ENCODE results near the gene ACOD1. TPM values are rescaled to one million over a fixed set of nuclear protein-coding genes. Genes with fewer than 3 reads are reported as not detected.
"Not testable (repeated sequence)": the region's sequence is repeated elsewhere in the genome, so short reads cannot be mapped to it uniquely, and the experiment has no call there.

ACOD1 gene
- total RNA-seq, 1 donor from 2014 or later = not detected

- Histone ChIP-seq H3K27me3 (no peaks in the 10 kb centered on the region), H3K4me3 (no peak overlapping the region), H3K9me3 (no peaks in the 10 kb centered on the region), H3K4me1 (no peaks in the 10 kb centered on the region), H3K36me3 (no peaks in the 10 kb centered on the region), H3K27ac (no peak overlapping the region)
- intact Hi-C loops (cut with DNase I) = no loop called here
- no peak for DNase-seq (ENCODE audit: low spot score in 2 of 2)
- TF ChIP-seq, protein P1, sequence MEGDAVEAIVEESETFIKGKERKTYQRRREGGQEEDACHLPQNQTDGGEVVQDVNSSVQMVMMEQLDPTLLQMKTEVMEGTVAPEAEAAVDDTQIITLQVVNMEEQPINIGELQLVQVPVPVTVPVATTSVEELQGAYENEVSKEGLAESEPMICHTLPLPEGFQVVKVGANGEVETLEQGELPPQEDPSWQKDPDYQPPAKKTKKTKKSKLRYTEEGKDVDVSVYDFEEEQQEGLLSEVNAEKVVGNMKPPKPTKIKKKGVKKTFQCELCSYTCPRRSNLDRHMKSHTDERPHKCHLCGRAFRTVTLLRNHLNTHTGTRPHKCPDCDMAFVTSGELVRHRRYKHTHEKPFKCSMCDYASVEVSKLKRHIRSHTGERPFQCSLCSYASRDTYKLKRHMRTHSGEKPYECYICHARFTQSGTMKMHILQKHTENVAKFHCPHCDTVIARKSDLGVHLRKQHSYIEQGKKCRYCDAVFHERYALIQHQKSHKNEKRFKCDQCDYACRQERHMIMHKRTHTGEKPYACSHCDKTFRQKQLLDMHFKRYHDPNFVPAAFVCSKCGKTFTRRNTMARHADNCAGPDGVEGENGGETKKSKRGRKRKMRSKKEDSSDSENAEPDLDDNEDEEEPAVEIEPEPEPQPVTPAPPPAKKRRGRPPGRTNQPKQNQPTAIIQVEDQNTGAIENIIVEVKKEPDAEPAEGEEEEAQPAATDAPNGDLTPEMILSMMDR (IDR thresholded peaks at IDR 0.05) = no peak
Measured at GRCh38 chr13:76953968-76954367, 5.7 kb downstream of the ACOD1 start.

DNA sequence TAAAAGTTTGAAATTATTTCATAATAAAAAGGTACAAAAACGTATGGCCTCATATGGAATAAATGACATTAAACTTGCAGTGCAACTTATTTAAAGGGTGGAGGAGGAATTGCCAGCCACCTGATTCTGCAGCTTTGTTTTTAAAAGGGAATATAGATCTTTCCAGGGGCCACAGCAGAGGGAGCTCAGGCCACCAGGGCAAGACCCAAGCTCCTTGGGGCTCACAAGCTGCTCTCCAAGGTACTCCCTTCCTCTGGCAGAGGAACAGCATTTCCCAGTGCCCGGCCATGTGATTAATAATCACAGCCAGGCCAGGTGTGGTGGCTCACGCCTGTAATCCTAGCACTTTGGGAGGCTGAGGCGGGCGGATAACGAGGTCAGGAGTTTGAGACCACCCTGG, 6.2 kb downstream of the ACOD1 start:
- no peak overlapping the region for H3K27ac ChIP-seq
- DNase-seq (ENCODE audit: low spot score in 2 of 2) = no peak
- TF ChIP-seq, protein P1 (IDR thresholded peaks at IDR 0.05) = no peak
- peaks cover 0 to 1% of the 10 kb centered on the region in 2 donors for H3K9me3 ChIP-seq
- H3K36me3 ChIP-seq = no peaks in the 10 kb centered on the region
- no peaks in the 10 kb centered on the region for H3K4me1 ChIP-seq
- H3K4me3 ChIP-seq = no peak overlapping the region
- H3K27me3 ChIP-seq = no peaks in the 10 kb centered on the region
- intact Hi-C loops (cut with DNase I) = no loop called here

DNA sequence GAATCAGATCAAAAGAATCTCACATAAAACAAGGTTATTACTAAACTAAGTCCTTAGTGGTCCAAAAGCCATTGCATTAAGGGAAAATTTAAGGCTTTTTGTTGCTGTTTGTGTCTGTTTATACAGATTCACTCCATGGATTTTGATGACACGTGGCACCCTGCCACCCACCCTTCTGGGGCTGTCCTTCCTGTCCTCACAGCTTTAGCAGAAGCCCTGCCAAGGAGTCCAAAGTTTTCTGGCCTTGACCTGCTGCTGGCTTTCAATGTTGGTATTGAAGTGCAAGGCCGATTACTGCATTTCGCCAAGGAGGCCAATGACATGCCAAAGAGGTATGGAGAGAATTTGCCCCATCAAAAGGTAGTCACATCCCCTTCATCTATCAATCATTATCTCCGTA, 6.9 kb downstream of the ACOD1 start:
- Histone ChIP-seq H3K9me3 (peaks cover 5 to 7% of the 10 kb centered on the region in 2 donors), H3K27me3 (no peaks in the 10 kb centered on the region), H3K27ac (no peak overlapping the region), H3K4me3 (no peak overlapping the region), H3K36me3 (no peaks in the 10 kb centered on the region), H3K4me1 (no peaks in the 10 kb centered on the region)
- TF ChIP-seq, protein P1 (IDR thresholded peaks at IDR 0.05) = no peak
- intact Hi-C loops (cut with DNase I) = no loop called here
- DNase-seq (ENCODE audit: low spot score in 2 of 2) = no peak

GRCh38 chr13:76955661-76956060, 7.3 kb downstream of the ACOD1 start:
- H3K4me3 ChIP-seq = no peak overlapping the region
- intact Hi-C loops (cut with DNase I) = no loop called here
- H3K27ac ChIP-seq = no peak overlapping the region
- H3K27me3 ChIP-seq = no peaks in the 10 kb centered on the region
- H3K9me3 ChIP-seq = peaks cover 5 to 7% of the 10 kb centered on the region in 2 donors
- TF ChIP-seq, protein P1 (IDR thresholded peaks at IDR 0.05) = no peak
- DNase-seq (ENCODE audit: low spot score in 2 of 2) = no peak
- no peaks in the 10 kb centered on the region for H3K4me1 ChIP-seq
- H3K36me3 ChIP-seq = no peaks in the 10 kb centered on the region

- H3K27me3 ChIP-seq = no peaks in the 10 kb centered on the region
- TF ChIP-seq, protein P1 (IDR thresholded peaks at IDR 0.05) = no peak
- intact Hi-C loops (cut with DNase I) = no loop called here
- no peak overlapping the region for H3K27ac ChIP-seq
- H3K9me3 ChIP-seq = peaks cover 5 to 7% of the 10 kb centered on the region in 2 donors
- no peaks in the 10 kb centered on the region for H3K36me3 ChIP-seq
- H3K4me1 ChIP-seq = no peaks in the 10 kb centered on the region
- no peak for DNase-seq (ENCODE audit: low spot score in 2 of 2)
- no peak overlapping the region for H3K4me3 ChIP-seq
Measured at GRCh38 chr13:76958841-76959432, 10.6 kb downstream of the ACOD1 start.

DNA sequence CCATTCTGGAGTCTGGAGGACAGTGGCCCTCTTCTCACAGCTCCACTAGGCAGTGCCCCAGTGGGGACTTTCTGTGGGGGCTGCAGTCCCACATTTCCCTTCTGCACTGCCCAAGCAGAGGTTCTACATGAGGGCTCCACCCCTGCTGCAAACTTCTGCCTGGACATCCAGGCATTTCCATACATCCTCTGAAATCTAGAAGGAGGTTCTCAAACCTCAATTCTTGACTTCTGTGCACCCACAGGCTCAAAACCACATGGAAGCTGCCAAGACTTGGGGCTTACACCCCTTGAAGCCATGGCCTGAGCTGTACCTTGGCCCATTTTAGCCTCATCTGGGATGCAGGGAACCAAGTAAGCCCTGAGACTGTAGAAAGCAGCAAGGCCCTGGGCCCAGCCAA, 11.4 kb downstream of the ACOD1 start:
- H3K9me3 ChIP-seq; intact Hi-C loops (cut with DNase I); H3K27ac ChIP-seq; H3K27me3 ChIP-seq; DNase-seq (ENCODE audit: low spot score in 2 of 2); H3K36me3 ChIP-seq; H3K4me3 ChIP-seq; H3K4me1 ChIP-seq: not testable (repeated sequence)
